HEK293 (cell line): ENCODE data around the gene AMPD3.

Source experiments
- CTCF ChIA-PET: fragments of 350-600 bp; formaldehyde crosslinking; extraction: SDS; loops from one replicate; lab custom pipeline; 2021; ENCODE audit warnings: antibody characterized with exemption; lab: Yijun Ruan, JAX
- POLR2A ChIA-PET: fragments of 300-600 bp; formaldehyde crosslinking; extraction: SDS; loops from one replicate; lab custom pipeline; 2020; ENCODE audit warnings: antibody characterized with exemption, inconsistent platforms; lab: Yijun Ruan, JAX
- H3K27ac ChIP-seq: fragments of 200-500 bp; sonication (Bioruptor generic); 2 replicates; pipeline ENCODE4 v1.5.1; 2014; ENCODE audit warnings: low read depth, low read length, control low read depth, inconsistent platforms; ENCODE audit errors: extremely low read depth
- H3K36me3 ChIP-seq, 2 experiments: fragments of 200-500 bp in 1 of 2; sonication (Bioruptor generic) in 1 of 2; 1 replicate in 1 of 2; 2 replicates in 1 of 2; pipeline ENCODE4 v1.5.1; 2014 to 2017; ENCODE audit warnings: inconsistent platforms in 2 of 2, low read length in 2 of 2; ENCODE audit not compliant: control insufficient read depth in 2 of 2, insufficient read depth in 1 of 2
- H3K4me1 ChIP-seq: fragments of 200-500 bp; sonication (Bioruptor generic); 2 replicates; pipeline ENCODE4 v1.5.1; 2014; ENCODE audit warnings: mild to moderate bottlenecking, low read length, inconsistent platforms; ENCODE audit not compliant: control insufficient read depth, insufficient read depth
- H3K4me3 ChIP-seq: 2 replicates; pipeline ENCODE4 v1.5.1; 2011; ENCODE audit warnings: low read depth, mild to moderate bottlenecking, control low read depth, low read length, moderate library complexity
- H3K9me3 ChIP-seq: fragments of 200-500 bp; sonication (Bioruptor generic); 2 replicates; pipeline ENCODE4 v1.5.1; 2014; ENCODE audit warnings: low read depth, low read length, inconsistent platforms; ENCODE audit not compliant: control insufficient read depth, insufficient read depth
- REST ChIP-seq: fragments of 450-650 bp; formaldehyde crosslinking; IDR thresholded peaks from 2 replicates; pipeline ENCODE4 v1.5.1; 2016; ENCODE audit warnings: missing biosample characterization, missing genetic modification characterization
- TSHZ1 ChIP-seq: fragments of 450-650 bp; formaldehyde crosslinking; IDR thresholded peaks from 2 replicates; pipeline ENCODE4 v1.5.1; 2016; ENCODE audit warnings: missing biosample characterization, missing genetic modification characterization, borderline replicate concordance
- YY1 ChIP-seq: fragments of 450-650 bp; formaldehyde crosslinking; IDR thresholded peaks from 2 replicates; pipeline ENCODE4 v1.5.1; 2018; ENCODE audit warnings: missing biosample characterization, missing genetic modification characterization
- ZBTB49 ChIP-seq: fragments of 450-650 bp; formaldehyde crosslinking; IDR thresholded peaks from 2 replicates; pipeline ENCODE4 v1.5.1; 2016; ENCODE audit warnings: missing biosample characterization, missing genetic modification characterization, low read depth
- ZFP41 ChIP-seq: fragments of 450-650 bp; formaldehyde crosslinking; IDR thresholded peaks from 2 replicates; pipeline ENCODE4 v1.5.1; 2016; ENCODE audit warnings: missing biosample characterization, missing genetic modification characterization, borderline replicate concordance
- ZNF114 ChIP-seq: fragments of 450-650 bp; formaldehyde crosslinking; IDR thresholded peaks from 2 replicates; pipeline ENCODE4 v1.5.0; 2017; ENCODE audit warnings: missing biosample characterization, missing genetic modification characterization
- ZNF121 ChIP-seq: fragments of 450-650 bp; formaldehyde crosslinking; IDR thresholded peaks from 2 replicates; pipeline ENCODE4 v1.5.1; 2016; ENCODE audit warnings: missing biosample characterization, missing genetic modification characterization
- ZNF133 ChIP-seq: fragments of 450-650 bp; formaldehyde crosslinking; IDR thresholded peaks from 2 replicates; pipeline ENCODE4 v1.5.1; 2016; ENCODE audit warnings: missing biosample characterization, missing genetic modification characterization
- ZNF16 ChIP-seq: fragments of 450-650 bp; formaldehyde crosslinking; IDR thresholded peaks from 2 replicates; pipeline ENCODE4 v1.5.1; 2016; ENCODE audit warnings: low read depth, missing biosample characterization, missing genetic modification characterization
- ZNF2 ChIP-seq: fragments of 450-650 bp; formaldehyde crosslinking; IDR thresholded peaks from 2 replicates; pipeline ENCODE4 v1.5.1; 2016; ENCODE audit warnings: missing biosample characterization, missing genetic modification characterization
- ZNF280C ChIP-seq: fragments of 450-650 bp; formaldehyde crosslinking; IDR thresholded peaks from 2 replicates; pipeline ENCODE4 v1.5.1; 2016; ENCODE audit warnings: missing biosample characterization, missing genetic modification characterization
- ZNF362 ChIP-seq: fragments of 450-650 bp; formaldehyde crosslinking; IDR thresholded peaks from 2 replicates; pipeline ENCODE4 v1.5.1; 2016; ENCODE audit warnings: missing biosample characterization, missing genetic modification characterization
- ZNF48 ChIP-seq: fragments of 450-650 bp; formaldehyde crosslinking; IDR thresholded peaks from 2 replicates; pipeline ENCODE4 v1.5.1; 2016; ENCODE audit warnings: missing biosample characterization, missing genetic modification characterization
- ZNF530 ChIP-seq: fragments of 450-650 bp; formaldehyde crosslinking; IDR thresholded peaks from 2 replicates; pipeline ENCODE4 v1.5.1; 2016; ENCODE audit warnings: low read depth, missing biosample characterization, missing genetic modification characterization
- ZNF585B ChIP-seq: fragments of 450-650 bp; formaldehyde crosslinking; IDR thresholded peaks from 2 replicates; pipeline ENCODE4 v1.5.1; 2016; ENCODE audit warnings: missing biosample characterization, missing genetic modification characterization
- ZNF645 ChIP-seq: fragments of 450-650 bp; formaldehyde crosslinking; IDR thresholded peaks from 2 replicates; pipeline ENCODE4; 2016; ENCODE audit warnings: missing biosample characterization, missing genetic modification characterization
- ZNF785 ChIP-seq: fragments of 450-650 bp; formaldehyde crosslinking; IDR thresholded peaks from 2 replicates; pipeline ENCODE4 v1.5.1; 2016; ENCODE audit warnings: missing biosample characterization, missing genetic modification characterization

Gene AMPD3

GRCh38 chr11:10526974-10527918 lies 72.2 kb downstream of the AMPD3 start:
- Histone ChIP-seq H3K9me3 (no peaks in the 10 kb centered on the region), H3K4me1 (no peaks in the 10 kb centered on the region), H3K36me3 (peaks cover 0 to 60% of the 10 kb centered on the region in 2 experiments; a peak in 2 of 3 replicates), H3K4me3 (no peak overlapping the region), H3K27ac (no peak overlapping the region)
- TF ChIP-seq ZNF585B (tag by site-specific recombination): no peak
- TF ChIP-seq ZNF121: no peak
- TF ChIP-seq ZNF16: no peak
- TF ChIP-seq ZNF645 (tag by site-specific recombination): no peak
- no peak for TF ChIP-seq ZNF785 (tag by site-specific recombination)
- no peak for TF ChIP-seq ZNF530
- TF ChIP-seq ZNF48 (tag by site-specific recombination): no peak
- no peak for TF ChIP-seq ZNF280C (tag by site-specific recombination)
- no peak for TF ChIP-seq TSHZ1 (tag by site-specific recombination)
- TF ChIP-seq ZFP41 (tag by site-specific recombination): no peak
- TF ChIP-seq REST (tag by site-specific recombination): no peak
- TF ChIP-seq ZBTB49 (tag by site-specific recombination): no peak
- no peak for TF ChIP-seq ZNF133
- TF ChIP-seq YY1 (tag by site-specific recombination): no peak
- no peak for TF ChIP-seq ZNF114 (tag by site-specific recombination)
- no peak for TF ChIP-seq ZNF2 (tag by site-specific recombination)
- TF ChIP-seq ZNF362: no peak
- POLR2A ChIA-PET: no interaction called here
- CTCF ChIA-PET: interaction anchor here (0.6 to 1.5 kb wide), 2 partner anchors 13 to 161 kb away, joined by 3 to 5 read pairs; partner anchors contain the start of gene RNF141
